ENCODE results near the gene PLCB1. TPM values are rescaled to one million over a fixed set of nuclear protein-coding genes. Genes with fewer than 3 reads are reported as not detected.

PLCB1 gene
- total and polyA plus RNA-seq, 2 donors (not counting 3 experiments of a cell fraction or from before 2014, with no cell fraction given), result 10.2 to 53.4 TPM

DNA sequence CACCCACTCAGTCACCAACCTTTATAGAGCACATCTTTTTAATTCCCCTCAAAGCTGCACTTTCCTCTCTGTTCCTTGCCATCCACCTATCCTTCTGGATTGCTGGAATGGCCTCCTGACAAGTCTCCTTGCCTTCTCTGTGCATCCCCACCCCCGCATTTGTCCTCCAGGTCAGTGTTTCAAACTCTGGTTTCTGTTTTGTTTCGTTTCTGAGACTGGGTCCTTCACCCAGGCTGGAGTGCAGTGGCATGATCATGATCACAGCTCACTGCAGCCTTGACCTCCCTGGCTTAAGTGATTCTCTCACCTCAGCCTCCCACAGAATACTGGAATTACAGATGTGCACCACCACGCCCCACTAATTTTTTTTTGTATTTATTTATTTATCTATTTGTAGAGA, 96.2 kb downstream of the PLCB1 start:
- Histone ChIP-seq H3K4me2 (ENCODE audit: insufficient read depth, low read length) (no peak overlapping the region), H3K27ac (ENCODE audit: insufficient read depth, low read depth, low read length) (no peak overlapping the region), H4K20me1 (replicated peaks; ENCODE audit: control insufficient read depth, extremely low read depth, insufficient read depth, low read length) (peaks cover 3% of the 10 kb centered on the region), H2AFZ (ENCODE audit: low read depth, low read length) (no peak overlapping the region), H3K9ac (replicated peaks; ENCODE audit: extremely low read depth, insufficient read depth, low read length) (no peak overlapping the region), H3K36me3 (ENCODE audit: control insufficient read depth in 2 of 2, extremely low read depth in 1 of 2, insufficient read depth in 2 of 2, low read length in 2 of 2) (no peaks in the 10 kb centered on the region), H3K4me1 (ENCODE audit: control insufficient read depth, extremely low read depth, insufficient read depth, low read length) (peaks cover 6% of the 10 kb centered on the region), H3K9me1 (replicated peaks; ENCODE audit: control insufficient read depth, extremely low read depth, insufficient read depth, low read length) (no peaks in the 10 kb centered on the region), H3K27me3 (ENCODE audit: control insufficient read depth in 2 of 2, insufficient read depth in 2 of 2, low read length in 2 of 2) (no peaks in the 10 kb centered on the region), H3K9me3 (replicated peaks; ENCODE audit: control insufficient read depth, insufficient read depth, low read length) (no peaks in the 10 kb centered on the region), H3K79me2 (ENCODE audit: control insufficient read depth, insufficient read depth, low read length) (no peaks in the 10 kb centered on the region), H3K4me3 (replicated peaks in 1 of 3; ENCODE audit: insufficient read depth in 1 of 3, low read depth in 1 of 3, low read length in 3 of 3) (no peak overlapping the region)
- POLR2A ChIA-PET, result no interaction called here
- FAIRE-seq (peak; percentile 50), DNase-seq (ENCODE audit: low read depth, low spot score) (no peak)
- TF ChIP-seq, protein P1, sequence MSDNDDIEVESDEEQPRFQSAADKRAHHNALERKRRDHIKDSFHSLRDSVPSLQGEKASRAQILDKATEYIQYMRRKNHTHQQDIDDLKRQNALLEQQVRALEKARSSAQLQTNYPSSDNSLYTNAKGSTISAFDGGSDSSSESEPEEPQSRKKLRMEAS (IDR thresholded peaks at IDR 0.05; ENCODE audit: insufficient read depth, insufficient read length), result no peak
- no peak for TF ChIP-seq FOS (IDR thresholded peaks at IDR 0.05; ENCODE audit: borderline replicate concordance, insufficient read depth, low read length)
- no peak for TF ChIP-seq JUN (IDR thresholded peaks at IDR 0.05; ENCODE audit: borderline replicate concordance, insufficient read depth, insufficient read length, low read depth)
- TF ChIP-seq MYC (IDR thresholded peaks at IDR 0.05; ENCODE audit: low read depth, low read length), result no peak
- CTCF ChIA-PET, result interaction anchor here (1.1 to 1.9 kb wide), 3 partner anchors 12 to 17 kb away, joined by 3 to 5 read pairs (median 3); no protein-coding TSS in a partner anchor
- dilution Hi-C loops (cut with MboI; ENCODE audit: extremely low pct_ligation_motif_present, low sequenced_read_pairs), result no loop called here
- intact Hi-C loops (cut with micrococcal nuclease), result no loop called here
- no TSS peak for BruUV-seq (replicated peaks)

DNA sequence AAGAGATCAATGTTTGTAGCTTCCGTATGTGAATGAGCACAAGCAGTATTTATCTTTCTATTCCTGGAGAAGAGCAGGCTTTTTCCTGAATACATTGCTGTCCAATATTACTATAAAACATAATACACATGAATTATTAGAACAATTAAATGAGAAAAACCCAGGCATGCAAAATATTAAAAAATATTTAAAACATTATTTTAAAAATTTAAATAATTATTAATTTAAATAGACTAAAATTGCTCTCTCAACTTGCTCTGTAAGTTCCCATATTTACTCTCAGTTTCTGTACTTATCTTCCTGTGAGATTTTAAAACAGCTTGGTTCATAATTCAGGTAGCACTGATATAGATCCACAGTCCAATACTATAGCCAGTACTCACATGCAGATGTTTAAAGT, 97.0 kb downstream of the PLCB1 start:
- intact Hi-C loops (cut with micrococcal nuclease), result no loop called here
- H3K4me2 ChIP-seq (ENCODE audit: insufficient read depth, low read length), result no peak overlapping the region
- no TSS peak for BruUV-seq (replicated peaks)
- H3K4me3 ChIP-seq (replicated peaks in 1 of 3; ENCODE audit: insufficient read depth in 1 of 3, low read depth in 1 of 3, low read length in 3 of 3), result no peak overlapping the region
- H3K36me3 ChIP-seq (ENCODE audit: control insufficient read depth in 2 of 2, extremely low read depth in 1 of 2, insufficient read depth in 2 of 2, low read length in 2 of 2), result no peaks in the 10 kb centered on the region
- POLR2A ChIA-PET, result no interaction called here
- H3K27me3 ChIP-seq (ENCODE audit: control insufficient read depth in 2 of 2, insufficient read depth in 2 of 2, low read length in 2 of 2), result no peaks in the 10 kb centered on the region
- H2AFZ ChIP-seq (ENCODE audit: low read depth, low read length), result no peak overlapping the region
- DNase-seq (ENCODE audit: low read depth, low spot score) (no peak), FAIRE-seq (no peak)
- no peak overlapping the region for H3K27ac ChIP-seq (ENCODE audit: insufficient read depth, low read depth, low read length)
- H3K4me1 ChIP-seq (ENCODE audit: control insufficient read depth, extremely low read depth, insufficient read depth, low read length), result no peaks in the 10 kb centered on the region
- TF ChIP-seq, protein P2, sequence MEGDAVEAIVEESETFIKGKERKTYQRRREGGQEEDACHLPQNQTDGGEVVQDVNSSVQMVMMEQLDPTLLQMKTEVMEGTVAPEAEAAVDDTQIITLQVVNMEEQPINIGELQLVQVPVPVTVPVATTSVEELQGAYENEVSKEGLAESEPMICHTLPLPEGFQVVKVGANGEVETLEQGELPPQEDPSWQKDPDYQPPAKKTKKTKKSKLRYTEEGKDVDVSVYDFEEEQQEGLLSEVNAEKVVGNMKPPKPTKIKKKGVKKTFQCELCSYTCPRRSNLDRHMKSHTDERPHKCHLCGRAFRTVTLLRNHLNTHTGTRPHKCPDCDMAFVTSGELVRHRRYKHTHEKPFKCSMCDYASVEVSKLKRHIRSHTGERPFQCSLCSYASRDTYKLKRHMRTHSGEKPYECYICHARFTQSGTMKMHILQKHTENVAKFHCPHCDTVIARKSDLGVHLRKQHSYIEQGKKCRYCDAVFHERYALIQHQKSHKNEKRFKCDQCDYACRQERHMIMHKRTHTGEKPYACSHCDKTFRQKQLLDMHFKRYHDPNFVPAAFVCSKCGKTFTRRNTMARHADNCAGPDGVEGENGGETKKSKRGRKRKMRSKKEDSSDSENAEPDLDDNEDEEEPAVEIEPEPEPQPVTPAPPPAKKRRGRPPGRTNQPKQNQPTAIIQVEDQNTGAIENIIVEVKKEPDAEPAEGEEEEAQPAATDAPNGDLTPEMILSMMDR (IDR thresholded peaks at IDR 0.05; ENCODE audit: extremely low read depth in 1 of 2, insufficient read depth in 1 of 2, low read depth in 1 of 2, low read length in 2 of 2), result no peak
- TF ChIP-seq MYC (IDR thresholded peaks at IDR 0.05; ENCODE audit: low read depth, low read length) (no peak), EZH2 (IDR thresholded peaks at IDR 0.05; ENCODE audit: borderline replicate concordance, low read depth, low read length, severe bottlenecking) (no peak), POLR2AphosphoS5 (IDR thresholded peaks at IDR 0.05; ENCODE audit: insufficient read depth, low read depth, low read length) (no peak), POLR2A (IDR thresholded peaks at IDR 0.05; ENCODE audit: low read depth, low read length) (no peak), FOS (IDR thresholded peaks at IDR 0.05; ENCODE audit: borderline replicate concordance, insufficient read depth, low read length) (no peak), GATA2 (IDR thresholded peaks at IDR 0.05; ENCODE audit: insufficient read depth, insufficient read length, low read depth, low read length) (no peak), JUN (IDR thresholded peaks at IDR 0.05; ENCODE audit: borderline replicate concordance, insufficient read depth, insufficient read length, low read depth) (no peak)
- TF ChIP-seq, protein P1 (IDR thresholded peaks at IDR 0.05; ENCODE audit: insufficient read depth, insufficient read length), result no peak
- no peaks in the 10 kb centered on the region for H3K79me2 ChIP-seq (ENCODE audit: control insufficient read depth, insufficient read depth, low read length)
- H4K20me1 ChIP-seq (replicated peaks; ENCODE audit: control insufficient read depth, extremely low read depth, insufficient read depth, low read length), result peaks cover 3% of the 10 kb centered on the region
- dilution Hi-C loops (cut with MboI; ENCODE audit: extremely low pct_ligation_motif_present, low sequenced_read_pairs), result no loop called here
- no peaks in the 10 kb centered on the region for H3K9me1 ChIP-seq (replicated peaks; ENCODE audit: control insufficient read depth, extremely low read depth, insufficient read depth, low read length)
- CTCF ChIA-PET, result interaction anchor here (0.7 to 1.1 kb wide), 2 partner anchors 17 to 50 kb away, joined by 3 read pairs; no protein-coding TSS in a partner anchor
- no peaks in the 10 kb centered on the region for H3K9me3 ChIP-seq (replicated peaks; ENCODE audit: control insufficient read depth, insufficient read depth, low read length)
- no peak overlapping the region for H3K9ac ChIP-seq (replicated peaks; ENCODE audit: extremely low read depth, insufficient read depth, low read length)
